ENCODE results near the gene SCUBE3. TPM values are rescaled to one million over a fixed set of nuclear protein-coding genes. Genes with fewer than 3 reads are reported as not detected.

The SCUBE3 gene
- total RNA-seq, 1 experiment from 2014 or later: 0.17 TPM

GRCh38 chr6:35165630-35166071, 48.1 kb upstream of the SCUBE3 start:
- no TSS peak for BruUV-seq (replicated peaks)

GRCh38 chr6:35166116-35166515, 47.6 kb upstream of the SCUBE3 start:
- Histone ChIP-seq H3K4me1 (replicated peaks; ENCODE audit: insufficient read depth) (peaks cover 28% of the 10 kb centered on the region), H3K9me2 (ENCODE audit: insufficient read depth) (no peaks in the 10 kb centered on the region), H3K36me3 (ENCODE audit: low read depth) (no peaks in the 10 kb centered on the region), H3K4me3 (no peak overlapping the region), H3K79me2 (ENCODE audit: low read depth) (no peaks in the 10 kb centered on the region), H3K9me3 (ENCODE audit: insufficient read depth, low read depth) (no peaks in the 10 kb centered on the region), H3K4me2 (peak overlapping the region; percentile 66), H2AFZ (no peak overlapping the region), H3F3A (ENCODE audit: insufficient read depth, low read depth) (peaks cover 18% of the 10 kb centered on the region), H3K27ac (peak overlapping the region; percentile 84), H4K20me1 (ENCODE audit: insufficient read depth) (no peaks in the 10 kb centered on the region), H3K27me3 (ENCODE audit: insufficient read depth, low read depth) (no peaks in the 10 kb centered on the region)
- no peak for TF ChIP-seq EZH2 (IDR thresholded peaks at IDR 0.05; ENCODE audit: low read depth)
- TF ChIP-seq CTCF (conservative IDR thresholded peaks at IDR 0.05): no peak
- POLR2A ChIA-PET (ENCODE audit: unreplicated experiment): interaction anchor here (0.5 to 0.8 kb wide), 2 partner anchors 113 to 193 kb away, joined by 9 to 28 read pairs; no protein-coding TSS in a partner anchor
- CTCF ChIA-PET: no interaction called here
- intact Hi-C loops (cut with micrococcal nuclease; ENCODE audit: unreplicated experiment): no loop called here
- BruUV-seq (replicated peaks): no TSS peak
- peak in 1 of 2 experiments; percentile 42 for DNase-seq

More at GRCh38 chr6:35165630-35166071, 48.1 kb upstream of the SCUBE3 start:
- Histone ChIP-seq H3K9me2 (ENCODE audit: insufficient read depth) (no peaks in the 10 kb centered on the region), H4K20me1 (ENCODE audit: insufficient read depth) (no peaks in the 10 kb centered on the region), H3K4me1 (replicated peaks; ENCODE audit: insufficient read depth) (peaks cover 28% of the 10 kb centered on the region), H3K4me3 (no peak overlapping the region), H3F3A (ENCODE audit: insufficient read depth, low read depth) (peaks cover 18% of the 10 kb centered on the region), H3K4me2 (peak overlapping the region; percentile 66), H3K79me2 (ENCODE audit: low read depth) (no peaks in the 10 kb centered on the region), H3K36me3 (ENCODE audit: low read depth) (no peaks in the 10 kb centered on the region), H3K9me3 (ENCODE audit: insufficient read depth, low read depth) (no peaks in the 10 kb centered on the region), H3K27ac (peak overlapping the region; percentile 84), H3K27me3 (ENCODE audit: insufficient read depth, low read depth) (no peaks in the 10 kb centered on the region), H2AFZ (0 out of 2 replicates have a peak overlapping the region, but pooled peaks have one; percentile 35)
- peak in 1 of 2 experiments; percentile 88 for DNase-seq
- ChIA-PET POLR2A (ENCODE audit: unreplicated experiment) (interaction anchor here (0.8 kb wide), 1 partner anchor 192 kb away, joined by 9 read pairs; no protein-coding TSS in a partner anchor), CTCF (interaction anchor here (0.6 kb wide), 1 partner anchor 40 kb away, joined by 3 read pairs; no protein-coding TSS in a partner anchor)
- intact Hi-C loops (cut with micrococcal nuclease; ENCODE audit: unreplicated experiment): no loop called here
- no peak for TF ChIP-seq CTCF (conservative IDR thresholded peaks at IDR 0.05)
- no peak for TF ChIP-seq EZH2 (IDR thresholded peaks at IDR 0.05; ENCODE audit: low read depth)

GRCh38 chr6:35166520-35166919, 47.2 kb upstream of the SCUBE3 start:
- no TSS peak for BruUV-seq (replicated peaks)
- H3K27ac ChIP-seq: peak overlapping the region; percentile 84
- peaks cover 28% of the 10 kb centered on the region for H3K4me1 ChIP-seq (replicated peaks; ENCODE audit: insufficient read depth)
- CTCF ChIA-PET: no interaction called here
- H3K4me2 ChIP-seq: peak overlapping the region; percentile 66
- no peaks in the 10 kb centered on the region for H3K27me3 ChIP-seq (ENCODE audit: insufficient read depth, low read depth)
- H3K79me2 ChIP-seq (ENCODE audit: low read depth): no peaks in the 10 kb centered on the region
- H3K4me3 ChIP-seq: no peak overlapping the region
- H3K9me2 ChIP-seq (ENCODE audit: insufficient read depth): no peaks in the 10 kb centered on the region
- TF ChIP-seq CTCF (conservative IDR thresholded peaks at IDR 0.05): no peak
- no peak for TF ChIP-seq EZH2 (IDR thresholded peaks at IDR 0.05; ENCODE audit: low read depth)
- H3F3A ChIP-seq (ENCODE audit: insufficient read depth, low read depth): peaks cover 18% of the 10 kb centered on the region
- H4K20me1 ChIP-seq (ENCODE audit: insufficient read depth): no peaks in the 10 kb centered on the region
- no peak overlapping the region for H2AFZ ChIP-seq
- POLR2A ChIA-PET (ENCODE audit: unreplicated experiment): interaction anchor here (0.5 kb wide), 1 partner anchor 113 kb away, joined by 28 read pairs; no protein-coding TSS in a partner anchor
- intact Hi-C loops (cut with micrococcal nuclease; ENCODE audit: unreplicated experiment): no loop called here
- DNase-seq: no peak
- H3K36me3 ChIP-seq (ENCODE audit: low read depth): no peaks in the 10 kb centered on the region
- H3K9me3 ChIP-seq (ENCODE audit: insufficient read depth, low read depth): no peaks in the 10 kb centered on the region
